GM06990 (cell line): ENCODE measurements around the gene BRI3.

Experiments
- DNase-seq: peaks from one replicate; pipeline ENCODE4 v3.0.0-alpha.2; 2011; ENCODE audit not compliant: insufficient read length; ENCODE audit errors: extremely low read depth
- H3K27me3 ChIP-seq: replicated peaks from 2 replicates; pipeline ENCODE4 v1.6.0; 2011; ENCODE audit warnings: low read length; ENCODE audit not compliant: control insufficient read depth, insufficient read depth
- H3K36me3 ChIP-seq: 2 replicates; pipeline ENCODE4 v1.5.1; 2011; ENCODE audit warnings: low read length; ENCODE audit not compliant: control insufficient read depth, insufficient read depth
- H3K4me3 ChIP-seq: replicated peaks from 2 replicates; pipeline ENCODE4 v1.5.1; 2011; ENCODE audit warnings: low read depth, mild to moderate bottlenecking, control low read depth, low read length
- TF ChIP-seq, protein P1 (sequence below): IDR thresholded peaks from 2 replicates; pipeline ENCODE4 v1.5.1; 2011; ENCODE audit warnings: low read length, control low read depth, mild to moderate bottlenecking, inconsistent platforms; ENCODE audit not compliant: insufficient read depth, poor library complexity, severe bottlenecking

The BRI3 gene

DNA sequence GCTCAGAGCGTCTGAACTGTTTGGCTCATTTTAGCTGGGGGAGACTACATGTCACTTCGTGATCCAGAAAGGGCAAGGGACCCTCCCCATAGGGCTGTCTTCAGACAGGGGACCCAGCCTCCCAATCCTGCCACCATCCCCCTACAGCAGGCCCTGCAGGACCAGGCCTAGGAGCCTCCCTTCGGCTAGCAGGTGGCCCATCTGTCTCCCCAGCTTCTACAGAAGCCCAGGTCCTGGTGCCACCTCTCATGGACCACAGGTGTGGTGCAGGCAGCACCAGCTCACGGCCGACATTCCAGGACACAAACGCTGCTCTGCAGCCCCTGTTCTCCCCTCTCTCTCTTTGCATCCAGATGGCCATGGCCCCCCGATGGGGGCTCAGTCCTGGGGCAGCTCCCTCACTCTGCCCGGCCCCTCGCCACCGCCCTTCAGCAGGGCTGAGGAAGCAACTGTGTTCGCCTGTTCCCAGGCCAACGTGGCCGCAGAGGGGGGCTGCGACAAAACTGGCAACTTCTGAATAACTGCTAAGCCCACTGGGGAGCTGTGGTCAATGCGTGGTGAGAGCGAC lies 39.7 kb upstream of the BRI3 start:
- Histone ChIP-seq H3K4me3 (no peak overlapping the region), H3K27me3 (no peaks in the 10 kb centered on the region), H3K36me3 (peaks cover 2% of the 10 kb centered on the region)
- no peak for DNase-seq
- TF ChIP-seq, protein P1, sequence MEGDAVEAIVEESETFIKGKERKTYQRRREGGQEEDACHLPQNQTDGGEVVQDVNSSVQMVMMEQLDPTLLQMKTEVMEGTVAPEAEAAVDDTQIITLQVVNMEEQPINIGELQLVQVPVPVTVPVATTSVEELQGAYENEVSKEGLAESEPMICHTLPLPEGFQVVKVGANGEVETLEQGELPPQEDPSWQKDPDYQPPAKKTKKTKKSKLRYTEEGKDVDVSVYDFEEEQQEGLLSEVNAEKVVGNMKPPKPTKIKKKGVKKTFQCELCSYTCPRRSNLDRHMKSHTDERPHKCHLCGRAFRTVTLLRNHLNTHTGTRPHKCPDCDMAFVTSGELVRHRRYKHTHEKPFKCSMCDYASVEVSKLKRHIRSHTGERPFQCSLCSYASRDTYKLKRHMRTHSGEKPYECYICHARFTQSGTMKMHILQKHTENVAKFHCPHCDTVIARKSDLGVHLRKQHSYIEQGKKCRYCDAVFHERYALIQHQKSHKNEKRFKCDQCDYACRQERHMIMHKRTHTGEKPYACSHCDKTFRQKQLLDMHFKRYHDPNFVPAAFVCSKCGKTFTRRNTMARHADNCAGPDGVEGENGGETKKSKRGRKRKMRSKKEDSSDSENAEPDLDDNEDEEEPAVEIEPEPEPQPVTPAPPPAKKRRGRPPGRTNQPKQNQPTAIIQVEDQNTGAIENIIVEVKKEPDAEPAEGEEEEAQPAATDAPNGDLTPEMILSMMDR: no peak

DNA sequence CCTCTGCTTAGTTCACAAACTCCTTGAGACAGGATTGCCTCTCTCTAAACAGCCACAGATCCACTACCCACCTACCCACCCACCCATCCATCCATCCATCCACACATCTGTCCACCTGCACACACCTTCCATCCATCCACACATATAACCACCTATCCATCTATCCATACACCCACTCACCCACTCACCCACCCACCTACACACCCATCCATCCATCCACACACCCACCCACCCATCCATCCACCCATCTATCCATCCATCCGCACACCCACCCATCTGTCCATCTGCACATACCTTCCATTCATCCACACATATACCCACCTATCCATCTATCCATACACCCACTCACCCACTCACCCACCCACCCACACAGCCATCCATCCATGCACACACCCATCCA lies 39.1 kb upstream of the BRI3 start:
- H3K36me3 ChIP-seq: peaks cover 2% of the 10 kb centered on the region
- TF ChIP-seq, protein P1: no peak
- no peak overlapping the region for H3K4me3 ChIP-seq
- no peak for DNase-seq
- no peaks in the 10 kb centered on the region for H3K27me3 ChIP-seq

DNA sequence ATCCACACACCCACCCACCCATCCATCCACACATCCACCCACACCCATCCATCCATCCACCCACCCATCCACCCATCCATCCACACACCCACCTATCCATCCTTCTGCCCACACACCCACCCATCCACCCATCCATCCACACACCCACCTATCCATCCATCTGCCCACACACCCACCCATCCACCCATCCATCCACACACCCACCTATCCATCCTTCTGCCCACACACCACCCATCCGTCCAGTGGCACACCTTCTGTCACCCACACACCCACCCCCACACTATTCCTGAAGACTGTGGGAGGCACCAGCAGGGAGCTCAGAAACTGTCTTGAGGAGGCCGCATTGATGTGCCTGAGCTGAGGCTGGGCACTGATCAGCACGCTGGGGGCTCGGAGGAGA lies 38.6 kb upstream of the BRI3 start:
- TF ChIP-seq, protein P1: no peak
- no peak for DNase-seq
- Histone ChIP-seq H3K27me3 (no peaks in the 10 kb centered on the region), H3K4me3 (no peak overlapping the region), H3K36me3 (peaks cover 2% of the 10 kb centered on the region)

DNA sequence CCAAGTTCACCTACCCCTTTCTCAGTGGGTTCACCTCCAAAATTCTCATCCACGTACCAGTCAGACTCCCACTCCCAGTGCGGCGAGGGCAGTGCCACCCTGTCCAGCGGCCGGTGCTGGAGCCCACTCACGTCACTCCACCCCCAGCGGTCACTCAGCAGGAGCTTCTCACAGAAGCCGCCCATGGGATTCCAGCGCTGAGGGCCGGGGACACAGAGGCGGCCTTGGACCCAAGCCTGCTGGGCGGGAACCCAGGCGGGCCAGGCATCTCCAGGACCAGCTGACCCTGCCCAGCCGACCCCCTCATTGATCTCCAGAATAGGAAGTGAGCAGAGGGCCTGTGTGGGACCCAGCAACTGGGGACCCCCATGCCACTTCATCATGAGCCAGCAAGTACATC lies 36.6 kb upstream of the BRI3 start:
- no peak for DNase-seq
- Histone ChIP-seq H3K36me3 (peaks cover 2% of the 10 kb centered on the region), H3K27me3 (no peaks in the 10 kb centered on the region), H3K4me3 (no peak overlapping the region)
- TF ChIP-seq, protein P1: no peak

DNA sequence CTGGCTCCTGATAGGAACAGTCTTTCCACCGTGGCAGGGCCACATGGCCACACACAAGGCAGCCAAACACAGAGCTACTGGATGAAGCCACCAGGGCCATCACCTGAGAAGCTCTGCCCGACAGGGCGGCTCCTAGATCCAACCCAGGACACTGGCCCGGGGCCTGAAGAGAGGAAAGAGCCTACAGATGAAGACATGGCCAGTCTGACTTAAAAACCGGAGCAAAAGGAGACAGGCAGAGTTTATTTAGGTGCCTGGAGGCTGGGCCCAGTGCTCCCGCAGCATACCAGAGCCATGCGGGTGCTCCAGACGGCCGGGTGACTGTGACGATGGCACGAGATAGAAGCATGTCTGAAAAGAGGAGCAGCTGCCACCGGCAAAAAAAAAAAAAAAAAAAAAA lies 33.3 kb upstream of the BRI3 start:
- no peak for DNase-seq
- Histone ChIP-seq H3K36me3 (peaks cover 2% of the 10 kb centered on the region), H3K4me3 (no peak overlapping the region), H3K27me3 (no peaks in the 10 kb centered on the region)
- TF ChIP-seq, protein P1: no peak

DNA sequence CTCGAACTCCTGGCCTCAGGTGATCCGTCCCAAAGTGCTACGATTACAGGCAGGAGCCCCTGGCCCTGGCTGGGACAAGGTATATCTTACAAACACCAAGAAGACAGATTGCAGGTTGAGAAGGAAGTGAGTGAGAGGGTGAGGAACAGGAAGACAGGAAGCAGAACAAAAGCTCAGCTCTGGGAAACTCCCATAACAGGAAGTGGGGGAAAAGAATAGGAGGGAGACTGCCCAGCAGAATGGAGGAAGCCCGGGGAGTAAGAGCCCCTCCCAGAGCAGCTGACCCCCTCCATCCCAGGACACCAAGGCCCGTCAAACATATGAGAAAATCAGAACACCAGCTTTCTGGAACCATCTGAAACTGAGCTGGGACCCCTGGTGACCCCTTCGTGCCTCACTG lies 32.4 kb upstream of the BRI3 start:
- TF ChIP-seq, protein P1: no peak
- no peak overlapping the region for H3K4me3 ChIP-seq
- H3K27me3 ChIP-seq: no peaks in the 10 kb centered on the region
- DNase-seq: no peak
- no peaks in the 10 kb centered on the region; the same call in 1 of the 2 replicates for H3K36me3 ChIP-seq
